Activated T-cell treated with anti-CD3 and anti-CD28 coated beads for 4 hours (primary cell): ENCODE measurements around the gene ELOVL7.
"Not testable (repeated sequence)": the region's sequence is repeated elsewhere in the genome, so short reads cannot be mapped to it uniquely, and the experiment has no call there.

Source experiments
- DNase-seq: peaks from one replicate; pipeline ENCODE4 v3.0.0-alpha.2; 2020

The ELOVL7 gene

DNA sequence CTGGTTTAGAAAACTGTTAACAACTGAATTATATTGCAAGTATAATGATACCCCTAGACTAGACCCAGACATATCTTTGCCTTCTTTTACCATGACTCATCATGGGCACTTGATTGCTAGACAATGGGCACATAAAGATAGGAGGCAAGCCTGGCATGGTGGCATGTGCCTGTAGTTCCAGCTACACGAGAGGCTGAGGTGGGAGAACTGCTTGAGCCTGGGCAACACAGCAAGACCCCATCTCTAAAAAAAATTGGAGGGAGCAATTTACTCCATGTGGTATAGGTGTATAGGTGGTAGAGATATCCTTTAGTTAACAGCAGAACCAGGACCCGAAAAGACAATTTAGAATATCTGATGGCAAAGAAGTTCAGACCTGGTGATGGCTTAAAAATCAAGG, 51.6 kb downstream of the ELOVL7 start:
- DNase-seq = no peak

DNA sequence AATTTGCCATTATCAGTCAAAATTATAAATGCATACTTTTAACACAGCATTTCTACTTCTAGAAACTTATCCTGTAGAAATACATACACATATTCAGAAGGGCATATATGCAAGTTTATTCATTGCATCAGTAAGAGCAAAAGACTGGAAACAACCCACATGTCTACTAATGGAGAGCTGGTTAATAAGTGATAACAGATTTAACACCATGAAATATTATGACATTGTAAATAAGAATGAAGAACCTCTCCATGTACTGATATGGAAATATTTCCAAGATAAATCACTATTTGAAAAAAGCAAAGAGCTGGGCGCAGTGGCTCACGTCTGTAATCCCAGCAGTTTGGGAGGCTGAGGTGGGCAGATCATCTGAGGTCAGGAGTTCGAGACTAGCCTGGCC, 54.5 kb downstream of the ELOVL7 start:
- DNase-seq = no peak

DNA sequence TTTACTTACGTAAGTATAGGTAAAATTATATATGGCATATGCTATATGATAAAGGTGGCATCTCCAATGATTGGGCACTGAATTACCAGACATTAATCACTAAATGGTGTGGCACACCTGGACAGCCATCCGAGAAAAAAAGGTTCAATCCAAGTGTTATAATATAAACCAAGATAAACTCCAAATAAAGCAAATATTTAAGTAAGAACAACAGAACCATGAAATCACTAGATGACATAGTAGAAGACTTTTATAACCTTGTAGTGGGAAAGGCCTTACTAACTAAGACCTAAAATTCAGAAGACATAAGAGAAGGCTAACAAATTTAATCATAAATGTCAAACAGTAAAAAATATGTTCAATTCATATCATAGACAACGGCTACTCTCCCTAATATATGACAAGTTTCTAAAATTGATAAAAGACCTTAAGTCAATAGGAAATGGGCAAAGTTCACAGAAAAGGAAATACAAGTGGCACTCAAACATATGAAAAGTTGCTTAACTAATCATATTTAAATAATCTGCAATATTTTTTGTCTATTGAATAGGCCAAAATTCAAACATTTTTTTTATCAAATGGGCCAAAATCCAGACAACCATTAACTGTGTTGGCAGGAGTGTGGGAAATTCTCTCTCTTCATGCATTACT, 55.1 kb downstream of the ELOVL7 start:
- DNase-seq = no peak

- DNase-seq = no peak
Measured at GRCh38 chr5:60779466-60779865, 64.6 kb downstream of the ELOVL7 start.

DNA sequence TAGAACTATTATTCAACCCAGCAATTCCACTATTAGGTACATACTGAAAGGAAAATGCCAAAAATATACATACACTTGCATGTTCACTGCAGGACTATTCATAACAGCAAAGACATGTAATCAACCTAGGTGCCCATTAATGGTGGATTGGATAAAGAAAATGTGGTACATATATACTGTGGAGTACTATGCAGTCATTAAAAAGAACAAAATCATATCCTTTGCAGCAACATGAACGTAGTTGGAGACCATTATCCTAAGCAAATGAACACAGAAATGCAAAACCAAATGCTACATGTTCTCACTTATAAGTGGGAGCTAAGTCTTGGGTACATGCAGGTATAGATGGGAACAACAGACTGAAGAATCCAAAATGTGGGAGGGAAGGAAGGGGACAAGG, 67.7 kb downstream of the ELOVL7 start:
- no peak for DNase-seq

- DNase-seq = no peak
Measured at GRCh38 chr5:60765019-60765709, 78.9 kb downstream of the ELOVL7 start.

- DNase-seq = no peak
Measured at GRCh38 chr5:60763061-60763460, 81.0 kb downstream of the ELOVL7 start.

DNA sequence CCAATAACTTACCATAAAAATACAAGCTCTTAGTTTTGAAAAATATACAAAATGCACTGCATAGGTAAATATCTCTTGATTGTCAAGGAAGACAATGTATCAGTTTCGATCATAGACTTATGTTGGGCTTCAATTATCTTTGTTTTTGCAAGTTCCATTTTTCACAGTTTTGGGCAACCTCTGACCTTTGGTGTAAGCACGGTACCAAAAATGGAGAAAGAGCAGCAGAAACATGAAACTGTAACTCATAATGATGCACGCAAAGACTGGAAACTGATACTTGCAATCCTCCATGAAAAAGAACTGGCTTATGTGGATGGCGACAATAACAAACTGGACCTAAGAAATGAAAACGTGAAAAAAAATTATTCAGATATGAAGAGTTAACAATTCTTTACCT, 89.6 kb downstream of the ELOVL7 start:
- no peak for DNase-seq

GRCh38 chr5:60744682-60745081, 99.4 kb downstream of the ELOVL7 start:
- no peak for DNase-seq

DNA sequence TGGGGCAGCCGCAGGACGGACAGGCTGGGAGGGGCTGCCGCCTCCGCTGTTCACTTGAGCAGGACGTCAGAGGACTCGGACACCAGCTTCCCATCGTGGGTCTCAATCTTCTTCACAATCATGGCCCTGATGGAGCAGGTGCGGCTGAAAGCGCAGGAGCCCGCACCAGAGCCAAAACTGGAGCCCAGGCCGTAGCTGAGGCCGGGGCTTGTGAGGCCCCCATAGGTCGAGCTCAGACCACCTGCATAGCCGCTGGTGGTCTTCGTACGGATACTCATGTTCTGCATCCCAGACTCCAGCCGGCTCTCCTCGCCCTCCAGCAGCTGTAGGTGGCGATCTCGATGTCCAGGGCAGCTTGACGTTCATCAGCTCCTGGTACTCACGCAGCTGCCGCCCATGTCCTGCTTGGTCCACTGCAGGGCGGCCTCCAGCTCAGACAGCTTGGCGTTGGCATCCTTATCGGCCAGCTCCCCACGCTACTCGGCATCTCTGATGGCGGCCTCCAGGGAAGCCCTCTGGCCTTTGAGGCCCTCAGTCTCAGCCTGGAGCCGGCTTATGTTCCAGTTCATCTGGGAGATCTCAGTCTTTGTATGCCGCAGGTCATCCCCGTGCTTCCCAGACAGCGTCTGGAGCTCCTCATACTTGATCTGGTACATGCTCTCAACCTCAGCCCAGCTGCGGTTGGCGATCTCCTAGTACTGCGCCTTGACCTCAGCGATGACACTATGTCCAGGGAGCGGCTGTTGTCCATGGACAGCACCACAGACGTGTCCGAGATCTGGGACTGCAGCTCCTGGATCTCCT, 100.4 kb downstream of the ELOVL7 start:
- no peak for DNase-seq

- no peak for DNase-seq
Measured at GRCh38 chr5:60740322-60740721, 103.7 kb downstream of the ELOVL7 start.

- no peak for DNase-seq
Measured at GRCh38 chr5:60738933-60739332, 105.1 kb downstream of the ELOVL7 start.

DNA sequence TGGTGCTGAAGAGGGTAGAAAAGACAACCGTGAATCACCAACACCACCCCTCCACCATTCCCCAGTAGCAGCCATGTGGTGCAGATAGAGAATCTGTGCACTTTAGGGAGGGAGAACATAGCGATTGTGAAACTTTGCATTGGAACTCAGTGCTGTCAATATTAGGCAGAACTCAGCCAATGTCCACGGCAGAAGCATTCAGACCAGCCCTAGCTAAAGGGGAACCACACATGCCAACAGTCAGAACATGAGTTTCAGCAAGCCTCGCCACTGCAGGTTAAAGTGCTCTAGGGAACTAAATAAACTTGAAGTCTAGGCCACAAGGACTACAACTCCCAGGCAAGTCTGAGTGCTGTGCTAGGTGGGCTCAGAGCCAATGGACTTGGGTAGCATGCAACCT, 105.6 kb downstream of the ELOVL7 start:
- no peak for DNase-seq

DNA sequence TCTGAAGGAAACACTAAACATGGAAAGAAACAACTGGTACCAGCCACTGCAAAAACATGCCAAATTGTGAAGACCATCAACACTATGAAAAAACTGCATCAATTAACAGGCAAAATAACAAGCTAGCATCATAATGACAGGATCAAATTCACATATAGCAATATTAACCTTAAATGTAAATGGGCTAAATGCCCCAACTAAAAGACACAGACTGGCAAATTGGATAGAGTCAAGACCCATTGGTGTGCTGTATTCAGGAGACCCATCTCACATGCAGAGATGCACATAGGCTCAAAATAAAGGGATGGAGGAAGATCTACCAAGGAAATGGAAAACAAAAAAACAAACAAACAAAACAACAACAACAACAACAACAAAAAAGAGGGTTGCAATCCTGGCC, 113.2 kb downstream of the ELOVL7 start:
- not testable (repeated sequence) for DNase-seq

- no peak for DNase-seq
Measured at GRCh38 chr5:60727033-60727679, 116.9 kb downstream of the ELOVL7 start.

DNA sequence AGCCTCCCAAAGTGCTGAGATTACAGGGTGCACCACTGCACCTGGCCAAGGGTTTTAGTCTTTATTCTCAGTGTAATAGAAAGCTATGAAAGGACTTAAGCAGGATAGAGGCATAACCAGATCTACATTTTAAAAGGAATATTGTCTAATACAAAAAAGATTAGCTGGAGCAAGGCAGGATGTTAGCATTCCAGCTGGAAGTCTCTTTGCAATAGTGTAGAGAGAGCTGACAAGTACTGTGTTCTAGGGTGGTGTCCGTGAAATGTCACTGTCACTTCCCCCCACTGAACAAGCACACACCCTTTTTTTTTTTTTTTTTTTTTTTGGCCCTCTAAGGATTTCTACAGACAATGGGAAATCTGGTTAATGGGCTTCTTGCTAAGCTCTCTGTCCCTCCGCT, 119.9 kb downstream of the ELOVL7 start:
- no peak for DNase-seq

DNA sequence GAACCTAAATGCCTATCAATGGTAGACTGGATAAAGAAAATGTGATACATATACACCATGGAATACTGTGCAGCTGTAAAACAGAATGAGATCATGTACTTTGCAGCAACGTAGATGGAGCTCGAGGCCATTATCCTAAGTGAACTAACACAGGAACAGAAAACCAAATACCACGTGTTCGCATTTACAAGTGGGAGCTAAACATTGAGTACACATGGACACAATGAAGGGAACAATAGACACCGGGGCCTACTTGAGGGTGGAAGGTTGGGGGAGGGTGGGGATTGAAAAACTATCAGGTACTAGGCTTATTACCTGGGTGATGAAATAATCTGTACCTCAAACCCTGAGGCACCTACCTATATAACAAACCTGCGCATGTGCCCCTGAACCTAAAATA, 121.7 kb downstream of the ELOVL7 start:
- no peak for DNase-seq

DNA sequence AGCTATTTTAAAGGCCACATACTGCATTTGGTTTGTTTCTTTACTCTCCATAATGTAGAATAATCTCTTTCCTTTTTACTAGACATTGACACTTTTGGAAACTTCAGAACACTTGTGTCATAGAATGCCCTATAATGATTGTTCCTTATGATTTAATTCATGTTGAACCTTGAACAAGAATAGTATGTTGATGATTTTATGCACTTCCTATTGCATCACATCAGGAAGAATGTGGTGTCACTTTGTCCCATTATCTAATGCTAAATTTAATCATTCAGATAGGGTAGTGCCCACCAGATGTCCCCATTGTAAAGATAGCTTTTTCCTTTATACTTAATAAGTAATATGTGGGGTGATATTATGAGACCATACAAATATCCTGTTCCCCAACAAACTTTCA, 124.7 kb downstream of the ELOVL7 start:
- DNase-seq = no peak

DNA sequence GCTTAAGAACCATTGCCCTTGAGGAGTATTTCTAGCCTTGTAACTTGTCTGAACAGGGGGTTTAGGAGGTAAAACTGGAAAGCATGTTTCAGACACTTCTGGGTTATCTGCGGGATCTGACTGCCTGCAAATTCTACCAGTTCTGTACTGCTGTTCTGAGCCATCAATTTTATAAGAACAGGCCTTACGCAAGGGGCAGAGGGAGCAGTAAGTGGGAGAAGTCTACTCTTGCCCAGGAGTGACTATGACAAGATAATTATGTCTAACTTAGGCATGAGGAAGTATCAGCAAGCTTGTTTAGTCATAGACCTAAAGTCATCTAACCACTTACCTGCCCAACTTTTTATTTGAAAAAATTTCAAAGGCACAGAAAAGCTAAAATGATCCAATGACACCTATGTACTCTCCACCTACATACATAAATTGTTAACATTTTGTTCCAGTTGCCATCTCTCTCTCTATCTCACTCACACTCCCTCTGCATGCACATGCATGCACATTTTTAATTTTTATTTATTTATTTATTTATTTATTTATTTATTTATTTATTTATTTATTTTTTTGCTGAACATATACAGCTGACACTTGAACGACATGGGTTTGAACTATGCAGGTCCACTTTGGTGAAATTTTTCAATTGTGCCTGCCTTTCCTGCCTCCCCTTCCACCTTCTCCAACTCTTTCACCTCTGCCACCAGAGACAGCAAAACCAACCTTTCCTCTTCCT, 125.7 kb downstream of the ELOVL7 start:
- DNase-seq = no peak

- DNase-seq = not testable (repeated sequence)
Measured at GRCh38 chr5:60715201-60715928, 128.7 kb downstream of the ELOVL7 start.

DNA sequence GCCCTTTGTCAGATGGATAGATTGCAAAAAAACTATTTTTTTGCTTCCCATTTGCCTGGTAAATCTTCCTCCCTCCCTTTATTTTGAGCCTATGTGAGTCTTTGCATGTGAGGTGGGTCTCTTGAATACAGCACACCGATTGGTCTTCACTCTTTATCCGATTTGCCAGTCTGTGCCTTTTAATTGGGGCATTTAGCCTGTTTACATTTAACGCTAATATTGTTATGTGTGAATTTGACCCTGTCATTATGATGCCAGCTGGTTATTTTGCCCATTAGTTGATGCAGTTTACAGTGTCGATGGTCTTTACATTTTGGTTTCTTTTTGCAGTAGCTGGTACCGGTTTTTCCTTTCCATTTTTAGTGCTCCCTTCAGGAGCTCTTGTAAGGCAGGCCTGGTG, 131.1 kb downstream of the ELOVL7 start:
- no peak for DNase-seq

DNA sequence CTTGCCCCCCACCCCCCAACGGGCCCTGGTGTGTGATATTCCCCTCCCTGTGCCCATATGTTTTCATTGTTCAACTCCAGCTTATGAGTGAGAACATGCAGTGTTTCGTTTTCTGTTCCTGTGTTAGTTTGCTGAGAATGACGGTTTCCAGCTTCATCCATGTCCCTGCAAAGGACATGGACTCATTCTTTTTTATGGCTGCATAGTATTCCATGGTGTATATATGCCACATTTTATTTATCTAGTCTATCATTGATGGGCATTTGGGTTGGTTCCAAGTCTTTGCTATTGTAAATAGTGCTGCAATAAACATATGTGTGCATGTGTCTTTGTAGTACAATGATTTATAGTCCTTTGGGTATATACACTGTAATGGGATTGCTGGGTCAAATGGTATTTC, 132.2 kb downstream of the ELOVL7 start:
- DNase-seq = not testable (repeated sequence)
